Panc1 (cell line): ENCODE results near the gene WDR86.

Experiments
- POLR2AphosphoS5 ChIP-seq: IDR thresholded peaks from 2 replicates; pipeline ENCODE4 v1.6.1; 2012; ENCODE audit warnings: mild to moderate bottlenecking, low read depth, low read length, moderate library complexity
- SIN3A ChIP-seq: IDR thresholded peaks from 2 replicates; pipeline ENCODE4 v1.6.1; 2012; ENCODE audit warnings: low read depth, mild to moderate bottlenecking, low read length, moderate library complexity, borderline replicate concordance; ENCODE audit not compliant: insufficient read depth
- TCF7L2 ChIP-seq: IDR thresholded peaks from 2 replicates; pipeline ENCODE4 v1.6.1; 2011; ENCODE audit warnings: mild to moderate bottlenecking, low read depth, low read length, inconsistent platforms
- TF ChIP-seq, protein P1 (sequence below): fragments of 450-650 bp; IDR thresholded peaks from 2 replicates; pipeline ENCODE4 v1.5.1; 2017; ENCODE audit warnings: mild to moderate bottlenecking
- TF ChIP-seq, protein P2 (sequence below), 2 experiments: IDR thresholded peaks; 2 replicates each; pipeline ENCODE4 v1.6.1; 2011 to 2012; ENCODE audit warnings: low read depth in 2 of 2, control low read depth in 1 of 2, low read length in 1 of 2, mild to moderate bottlenecking in 1 of 2, moderate library complexity in 1 of 2; ENCODE audit not compliant: insufficient read depth in 1 of 2

DNA sequence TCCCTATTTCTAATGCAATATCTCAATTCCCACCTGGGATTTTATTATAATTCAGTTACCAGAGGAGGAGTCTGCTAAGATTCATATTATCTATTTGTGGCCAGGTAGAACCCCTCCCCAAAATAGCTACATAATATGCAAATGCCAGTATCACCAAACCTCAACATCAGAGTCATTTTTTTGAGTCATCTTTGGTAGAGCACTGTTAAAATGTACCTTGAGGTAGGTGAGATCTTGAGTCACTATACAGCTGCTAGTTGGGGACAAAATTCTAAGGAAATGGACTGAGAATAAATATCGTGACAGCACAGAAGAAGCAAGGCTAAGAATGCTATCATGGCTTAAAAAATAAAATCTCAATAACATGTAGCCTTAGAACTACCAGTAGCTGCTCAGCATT, 34.8 kb upstream of the WDR86 start:
- TF ChIP-seq, protein P1, sequence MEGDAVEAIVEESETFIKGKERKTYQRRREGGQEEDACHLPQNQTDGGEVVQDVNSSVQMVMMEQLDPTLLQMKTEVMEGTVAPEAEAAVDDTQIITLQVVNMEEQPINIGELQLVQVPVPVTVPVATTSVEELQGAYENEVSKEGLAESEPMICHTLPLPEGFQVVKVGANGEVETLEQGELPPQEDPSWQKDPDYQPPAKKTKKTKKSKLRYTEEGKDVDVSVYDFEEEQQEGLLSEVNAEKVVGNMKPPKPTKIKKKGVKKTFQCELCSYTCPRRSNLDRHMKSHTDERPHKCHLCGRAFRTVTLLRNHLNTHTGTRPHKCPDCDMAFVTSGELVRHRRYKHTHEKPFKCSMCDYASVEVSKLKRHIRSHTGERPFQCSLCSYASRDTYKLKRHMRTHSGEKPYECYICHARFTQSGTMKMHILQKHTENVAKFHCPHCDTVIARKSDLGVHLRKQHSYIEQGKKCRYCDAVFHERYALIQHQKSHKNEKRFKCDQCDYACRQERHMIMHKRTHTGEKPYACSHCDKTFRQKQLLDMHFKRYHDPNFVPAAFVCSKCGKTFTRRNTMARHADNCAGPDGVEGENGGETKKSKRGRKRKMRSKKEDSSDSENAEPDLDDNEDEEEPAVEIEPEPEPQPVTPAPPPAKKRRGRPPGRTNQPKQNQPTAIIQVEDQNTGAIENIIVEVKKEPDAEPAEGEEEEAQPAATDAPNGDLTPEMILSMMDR, result no peak
- TF ChIP-seq, protein P2, sequence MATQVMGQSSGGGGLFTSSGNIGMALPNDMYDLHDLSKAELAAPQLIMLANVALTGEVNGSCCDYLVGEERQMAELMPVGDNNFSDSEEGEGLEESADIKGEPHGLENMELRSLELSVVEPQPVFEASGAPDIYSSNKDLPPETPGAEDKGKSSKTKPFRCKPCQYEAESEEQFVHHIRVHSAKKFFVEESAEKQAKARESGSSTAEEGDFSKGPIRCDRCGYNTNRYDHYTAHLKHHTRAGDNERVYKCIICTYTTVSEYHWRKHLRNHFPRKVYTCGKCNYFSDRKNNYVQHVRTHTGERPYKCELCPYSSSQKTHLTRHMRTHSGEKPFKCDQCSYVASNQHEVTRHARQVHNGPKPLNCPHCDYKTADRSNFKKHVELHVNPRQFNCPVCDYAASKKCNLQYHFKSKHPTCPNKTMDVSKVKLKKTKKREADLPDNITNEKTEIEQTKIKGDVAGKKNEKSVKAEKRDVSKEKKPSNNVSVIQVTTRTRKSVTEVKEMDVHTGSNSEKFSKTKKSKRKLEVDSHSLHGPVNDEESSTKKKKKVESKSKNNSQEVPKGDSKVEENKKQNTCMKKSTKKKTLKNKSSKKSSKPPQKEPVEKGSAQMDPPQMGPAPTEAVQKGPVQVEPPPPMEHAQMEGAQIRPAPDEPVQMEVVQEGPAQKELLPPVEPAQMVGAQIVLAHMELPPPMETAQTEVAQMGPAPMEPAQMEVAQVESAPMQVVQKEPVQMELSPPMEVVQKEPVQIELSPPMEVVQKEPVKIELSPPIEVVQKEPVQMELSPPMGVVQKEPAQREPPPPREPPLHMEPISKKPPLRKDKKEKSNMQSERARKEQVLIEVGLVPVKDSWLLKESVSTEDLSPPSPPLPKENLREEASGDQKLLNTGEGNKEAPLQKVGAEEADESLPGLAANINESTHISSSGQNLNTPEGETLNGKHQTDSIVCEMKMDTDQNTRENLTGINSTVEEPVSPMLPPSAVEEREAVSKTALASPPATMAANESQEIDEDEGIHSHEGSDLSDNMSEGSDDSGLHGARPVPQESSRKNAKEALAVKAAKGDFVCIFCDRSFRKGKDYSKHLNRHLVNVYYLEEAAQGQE (IDR thresholded peaks at IDR 0.05; ENCODE audit: insufficient read depth in 1 of 2, low read depth in 2 of 2, low read length in 1 of 2), result no peak
- no peak for TF ChIP-seq POLR2AphosphoS5
- TF ChIP-seq SIN3A, result no peak
- no peak for TF ChIP-seq TCF7L2
